ENCODE measurements around the gene MSANTD3.
A peak's percentile ranks its signal among the peaks of the same experiment; 100 is the strongest.
"Not testable (repeated sequence)": the region's sequence is repeated elsewhere in the genome, so short reads cannot be mapped to it uniquely, and the experiment has no call there.

Gene MSANTD3

GRCh38 chr9:100426530-100427365 lies at the start of gene MSANTD3:
TSS of gene MSANTD3 (plus strand) at chr9:100427143. CDS start at chr9:100441939, 14,796 bp downstream.
- Histone ChIP-seq H3K27ac (ENCODE audit: low read length) (peak within 1 kb of the TSS; percentile 94), H3K36me3 (ENCODE audit: control insufficient read depth in 1 of 2, insufficient read depth in 2 of 2, low read length in 2 of 2) (peaks cover 0 to 6% of the 10 kb centered on the region in 2 donors), H3K4me3 (ENCODE audit: low read depth in 1 of 2, low read length in 2 of 2) (peak within 1 kb of the TSS; percentile 73 to 91), H3K9me3 (ENCODE audit: control insufficient read depth in 1 of 2, low read length in 2 of 2) (no peaks in the 10 kb centered on the region), H3K27me3 (ENCODE audit: low read depth, low read length) (no peaks in the 10 kb centered on the region), H3K4me1 (ENCODE audit: control insufficient read depth in 1 of 2, insufficient read depth in 2 of 2, low read length in 2 of 2) (peaks cover 7 to 16% of the 10 kb centered on the region in 2 donors)

- H3K27me3 ChIP-seq (ENCODE audit: low read depth, low read length), result no peaks in the 10 kb centered on the region
Observed at GRCh38 chr9:100379862-100380261, 47.1 kb upstream of the MSANTD3 start.

GRCh38 chr9:100392989-100393388 lies 34.0 kb upstream of the MSANTD3 start:
- not testable (repeated sequence) for H3K36me3 ChIP-seq (ENCODE audit: control insufficient read depth in 1 of 2, insufficient read depth in 2 of 2, low read length in 2 of 2); H3K4me1 ChIP-seq (ENCODE audit: control insufficient read depth in 1 of 2, insufficient read depth in 2 of 2, low read length in 2 of 2); H3K27ac ChIP-seq (ENCODE audit: low read length); H3K9me3 ChIP-seq (ENCODE audit: control insufficient read depth in 1 of 2, low read length in 2 of 2); H3K27me3 ChIP-seq (ENCODE audit: low read depth, low read length); H3K4me3 ChIP-seq (ENCODE audit: low read depth in 1 of 2, low read length in 2 of 2)

More at GRCh38 chr9:100379862-100380261, 47.1 kb upstream of the MSANTD3 start:
- peaks cover 0 to 6% of the 10 kb centered on the region in 2 donors for H3K9me3 ChIP-seq (ENCODE audit: control insufficient read depth in 1 of 2, low read length in 2 of 2)
- H3K27ac ChIP-seq (ENCODE audit: low read length), result no peak overlapping the region
- H3K36me3 ChIP-seq (ENCODE audit: control insufficient read depth in 1 of 2, insufficient read depth in 2 of 2, low read length in 2 of 2), result no peaks in the 10 kb centered on the region
- H3K4me1 ChIP-seq (ENCODE audit: control insufficient read depth in 1 of 2, insufficient read depth in 2 of 2, low read length in 2 of 2), result no peaks in the 10 kb centered on the region
- H3K4me3 ChIP-seq (ENCODE audit: low read depth in 1 of 2, low read length in 2 of 2), result no peak overlapping the region

GRCh38 chr9:100394032-100394695 lies 32.8 kb upstream of the MSANTD3 start:
- Histone ChIP-seq H3K4me1 (ENCODE audit: control insufficient read depth in 1 of 2, insufficient read depth in 2 of 2, low read length in 2 of 2) (no peaks in the 10 kb centered on the region), H3K36me3 (ENCODE audit: control insufficient read depth in 1 of 2, insufficient read depth in 2 of 2, low read length in 2 of 2) (no peaks in the 10 kb centered on the region), H3K9me3 (ENCODE audit: control insufficient read depth in 1 of 2, low read length in 2 of 2) (no peaks in the 10 kb centered on the region), H3K27me3 (ENCODE audit: low read depth, low read length) (no peaks in the 10 kb centered on the region), H3K4me3 (ENCODE audit: low read depth in 1 of 2, low read length in 2 of 2) (no peak overlapping the region), H3K27ac (ENCODE audit: low read length) (no peak overlapping the region)

GRCh38 chr9:100394816-100395215 lies 32.1 kb upstream of the MSANTD3 start:
- no peaks in the 10 kb centered on the region for H3K36me3 ChIP-seq (ENCODE audit: control insufficient read depth in 1 of 2, insufficient read depth in 2 of 2, low read length in 2 of 2)
- H3K27me3 ChIP-seq (ENCODE audit: low read depth, low read length), result no peaks in the 10 kb centered on the region
- no peaks in the 10 kb centered on the region for H3K4me1 ChIP-seq (ENCODE audit: control insufficient read depth in 1 of 2, insufficient read depth in 2 of 2, low read length in 2 of 2)
- H3K9me3 ChIP-seq (ENCODE audit: control insufficient read depth in 1 of 2, low read length in 2 of 2), result no peaks in the 10 kb centered on the region
- H3K4me3 ChIP-seq (ENCODE audit: low read depth in 1 of 2, low read length in 2 of 2), result no peak overlapping the region
- no peak overlapping the region for H3K27ac ChIP-seq (ENCODE audit: low read length)

- Histone ChIP-seq H3K27ac (ENCODE audit: low read length) (no peak overlapping the region), H3K4me1 (ENCODE audit: control insufficient read depth in 1 of 2, insufficient read depth in 2 of 2, low read length in 2 of 2) (no peaks in the 10 kb centered on the region), H3K36me3 (ENCODE audit: control insufficient read depth in 1 of 2, insufficient read depth in 2 of 2, low read length in 2 of 2) (no peaks in the 10 kb centered on the region), H3K27me3 (ENCODE audit: low read depth, low read length) (no peaks in the 10 kb centered on the region), H3K4me3 (ENCODE audit: low read depth in 1 of 2, low read length in 2 of 2) (no peak overlapping the region), H3K9me3 (ENCODE audit: control insufficient read depth in 1 of 2, low read length in 2 of 2) (no peaks in the 10 kb centered on the region)
Observed at GRCh38 chr9:100396769-100397168, 30.2 kb upstream of the MSANTD3 start.

GRCh38 chr9:100397529-100398266 lies 29.2 kb upstream of the MSANTD3 start:
- Histone ChIP-seq H3K4me3 (ENCODE audit: low read depth in 1 of 2, low read length in 2 of 2) (no peak overlapping the region), H3K27ac (ENCODE audit: low read length) (no peak overlapping the region), H3K27me3 (ENCODE audit: low read depth, low read length) (no peaks in the 10 kb centered on the region), H3K36me3 (ENCODE audit: control insufficient read depth in 1 of 2, insufficient read depth in 2 of 2, low read length in 2 of 2) (no peaks in the 10 kb centered on the region), H3K4me1 (ENCODE audit: control insufficient read depth in 1 of 2, insufficient read depth in 2 of 2, low read length in 2 of 2) (no peaks in the 10 kb centered on the region), H3K9me3 (ENCODE audit: control insufficient read depth in 1 of 2, low read length in 2 of 2) (no peaks in the 10 kb centered on the region)

GRCh38 chr9:100401042-100401441 lies 25.9 kb upstream of the MSANTD3 start:
- Histone ChIP-seq H3K36me3 (ENCODE audit: control insufficient read depth in 1 of 2, insufficient read depth in 2 of 2, low read length in 2 of 2) (no peaks in the 10 kb centered on the region), H3K27me3 (ENCODE audit: low read depth, low read length) (no peaks in the 10 kb centered on the region), H3K4me1 (ENCODE audit: control insufficient read depth in 1 of 2, insufficient read depth in 2 of 2, low read length in 2 of 2) (no peaks in the 10 kb centered on the region), H3K9me3 (ENCODE audit: control insufficient read depth in 1 of 2, low read length in 2 of 2) (no peaks in the 10 kb centered on the region), H3K27ac (ENCODE audit: low read length) (no peak overlapping the region), H3K4me3 (ENCODE audit: low read depth in 1 of 2, low read length in 2 of 2) (no peak overlapping the region)

- H3K9me3 ChIP-seq (ENCODE audit: control insufficient read depth in 1 of 2, low read length in 2 of 2), result no peaks in the 10 kb centered on the region
- no peaks in the 10 kb centered on the region for H3K36me3 ChIP-seq (ENCODE audit: control insufficient read depth in 1 of 2, insufficient read depth in 2 of 2, low read length in 2 of 2)
- peaks cover 0 to 4% of the 10 kb centered on the region in 2 donors for H3K4me1 ChIP-seq (ENCODE audit: control insufficient read depth in 1 of 2, insufficient read depth in 2 of 2, low read length in 2 of 2)
- no peak overlapping the region for H3K27ac ChIP-seq (ENCODE audit: low read length)
- H3K27me3 ChIP-seq (ENCODE audit: low read depth, low read length), result no peaks in the 10 kb centered on the region
- no peak overlapping the region for H3K4me3 ChIP-seq (ENCODE audit: low read depth in 1 of 2, low read length in 2 of 2)
Observed at GRCh38 chr9:100406962-100407361, 20.0 kb upstream of the MSANTD3 start.

- Histone ChIP-seq H3K27me3 (ENCODE audit: low read depth, low read length) (no peaks in the 10 kb centered on the region), H3K27ac (ENCODE audit: low read length) (no peak overlapping the region), H3K4me1 (ENCODE audit: control insufficient read depth in 1 of 2, insufficient read depth in 2 of 2, low read length in 2 of 2) (peaks cover 0 to 8% of the 10 kb centered on the region in 2 donors), H3K36me3 (ENCODE audit: control insufficient read depth in 1 of 2, insufficient read depth in 2 of 2, low read length in 2 of 2) (no peaks in the 10 kb centered on the region), H3K4me3 (ENCODE audit: low read depth in 1 of 2, low read length in 2 of 2) (no peak overlapping the region), H3K9me3 (ENCODE audit: control insufficient read depth in 1 of 2, low read length in 2 of 2) (no peaks in the 10 kb centered on the region)
Observed at GRCh38 chr9:100408546-100409175, 18.3 kb upstream of the MSANTD3 start.

- Histone ChIP-seq H3K4me3 (ENCODE audit: low read depth in 1 of 2, low read length in 2 of 2) (no peak overlapping the region), H3K27me3 (ENCODE audit: low read depth, low read length) (no peaks in the 10 kb centered on the region), H3K4me1 (ENCODE audit: control insufficient read depth in 1 of 2, insufficient read depth in 2 of 2, low read length in 2 of 2) (peaks cover 0 to 8% of the 10 kb centered on the region in 2 donors), H3K36me3 (ENCODE audit: control insufficient read depth in 1 of 2, insufficient read depth in 2 of 2, low read length in 2 of 2) (no peaks in the 10 kb centered on the region), H3K27ac (ENCODE audit: low read length) (no peak overlapping the region), H3K9me3 (ENCODE audit: control insufficient read depth in 1 of 2, low read length in 2 of 2) (no peaks in the 10 kb centered on the region)
Observed at GRCh38 chr9:100409176-100409556, 17.8 kb upstream of the MSANTD3 start.
